H1 (cell line): ENCODE measurements around the gene GFAP. TPM values are rescaled to one million over a fixed set of nuclear protein-coding genes. Genes with fewer than 3 reads are reported as not detected.

ENCODE experiments used
- CTCF ChIA-PET: fragments of 300-600 bp; sonication (Branson Sonifier 250); formaldehyde crosslinking; loops from one replicate; lab custom pipeline; 2021; ENCODE audit not compliant: partially characterized antibody; lab: Charles Lee
- POLR2A ChIA-PET: fragments of 300-600 bp; sonication (Branson Sonifier 250); formaldehyde crosslinking; loops from one replicate; lab custom pipeline; 2021; ENCODE audit warnings: inconsistent platforms; ENCODE audit not compliant: partially characterized antibody; lab: Charles Lee
- DNase-seq, 2 experiments: peaks; one replicate each; pipeline versions ENCODE4 v3.0.0 to v3.0.0-alpha.2; 2010 to 2022; ENCODE audit warnings: low spot score in 2 of 2, low read depth in 1 of 2, mixed read lengths in 1 of 2
- FAIRE-seq: peaks from 2 replicates; lab custom pipeline; 2011; peaks lifted over from hg19 to GRCh38; lab: Jason Lieb, UNC
- H2AFZ ChIP-seq: 2 replicates; pipeline ENCODE4 v1.8.1; 2012; ENCODE audit warnings: low read length, inconsistent platforms
- H2AK5ac ChIP-seq: 2 replicates; pipeline ENCODE4 v1.6.1; 2013; ENCODE audit warnings: low read depth, low read length
- H2BK120ac ChIP-seq: replicated peaks from 2 replicates; pipeline ENCODE3; 2013; ENCODE audit warnings: low read depth, low read length, inconsistent platforms
- H2BK12ac ChIP-seq: 2 replicates; pipeline ENCODE4 v1.6.1; 2013; ENCODE audit warnings: low read depth, low read length
- H2BK15ac ChIP-seq: 2 replicates; pipeline ENCODE4 v1.6.1; 2013; ENCODE audit warnings: low read length
- H2BK20ac ChIP-seq: 2 replicates; pipeline ENCODE4 v1.6.1; 2013; ENCODE audit warnings: low read length
- H2BK5ac ChIP-seq: 2 replicates; pipeline ENCODE4 v1.6.1; 2013; ENCODE audit warnings: low read depth, low read length
- H3K14ac ChIP-seq: 2 replicates; pipeline ENCODE4 v1.6.1; 2013; ENCODE audit warnings: inconsistent platforms; ENCODE audit not compliant: insufficient read length
- H3K18ac ChIP-seq: 2 replicates; pipeline ENCODE4 v1.6.1; 2013; ENCODE audit warnings: low read length; ENCODE audit errors: extremely low read depth
- H3K23ac ChIP-seq: 2 replicates; pipeline ENCODE4 v1.6.1; 2013; ENCODE audit warnings: inconsistent platforms; ENCODE audit not compliant: insufficient read length
- H3K23me2 ChIP-seq: 2 replicates; pipeline ENCODE4 v1.6.1; 2013; ENCODE audit warnings: low read depth, low read length
- H3K27ac ChIP-seq: 2 replicates; pipeline ENCODE4 v1.6.1; 2011; ENCODE audit warnings: low read depth, low read length, inconsistent platforms
- H3K27me3 ChIP-seq, 4 experiments: replicated peaks in 1 of 4; 1 replicate in 1 of 4; 2 replicates in 3 of 4; pipeline versions ENCODE4 v1.6.1 to v1.8.1; 2011 to 2013; ENCODE audit warnings: low read length in 3 of 4, mild to moderate bottlenecking in 3 of 4, inconsistent platforms in 2 of 4, mixed read lengths in 2 of 4, moderate library complexity in 1 of 4; ENCODE audit not compliant: control insufficient read depth in 3 of 4, insufficient read depth in 3 of 4; ENCODE audit errors: extremely low read depth in 1 of 4
- H3K36me3 ChIP-seq, 4 experiments: 2 replicates each; pipeline versions ENCODE4 v1.6.1 to v1.8.1; 2011 to 2013; ENCODE audit warnings: mild to moderate bottlenecking in 4 of 4, low read length in 3 of 4, moderate library complexity in 2 of 4, control low read depth in 1 of 4, inconsistent platforms in 1 of 4; ENCODE audit not compliant: insufficient read depth in 4 of 4, control insufficient read depth in 2 of 4
- H3K4ac ChIP-seq: replicated peaks from 2 replicates; pipeline ENCODE3; 2013; ENCODE audit warnings: low read length, low read depth, mixed read lengths, inconsistent platforms; ENCODE audit not compliant: insufficient read length
- H3K4me1 ChIP-seq, 4 experiments: replicated peaks in 1 of 4; 1 replicate in 1 of 4; 2 replicates in 3 of 4; pipeline versions ENCODE4 v1.6.1 to v1.8.1; 2011 to 2013; ENCODE audit warnings: low read length in 3 of 4, inconsistent platforms in 2 of 4, mixed read lengths in 1 of 4; ENCODE audit not compliant: insufficient read depth in 4 of 4, control insufficient read depth in 3 of 4
- H3K4me2 ChIP-seq, 2 experiments: 2 replicates each; pipeline versions ENCODE4 v1.6.1 to v1.8.1; 2011 to 2013; ENCODE audit warnings: low read depth in 2 of 2, low read length in 2 of 2, control low read depth in 1 of 2, inconsistent platforms in 1 of 2, mild to moderate bottlenecking in 1 of 2; ENCODE audit not compliant: insufficient read depth in 1 of 2
- H3K4me3 ChIP-seq, 4 experiments: fragments of 200-600, 300-600 bp in 1 of 4; sonication (generic), shearing (Covaris generic), sonication (Bioruptor Twin) in 1 of 4; 2 replicates each; pipeline versions ENCODE4 v1.5.1 to v1.8.1; 2011 to 2016; ENCODE audit warnings: low read length in 4 of 4, low read depth in 3 of 4, control low read depth in 2 of 4, inconsistent platforms in 2 of 4, mild to moderate bottlenecking in 2 of 4, mixed read lengths in 1 of 4, moderate library complexity in 1 of 4; ENCODE audit not compliant: insufficient read depth in 2 of 4; ENCODE audit errors: extremely low read depth in 1 of 4
- H3K56ac ChIP-seq: replicated peaks from 2 replicates; pipeline ENCODE3; 2013; ENCODE audit warnings: low read depth, mild to moderate bottlenecking, mixed read lengths, low read length, inconsistent platforms; ENCODE audit not compliant: insufficient read length
- H3K79me1 ChIP-seq: 2 replicates; pipeline ENCODE4 v1.6.1; 2013; ENCODE audit warnings: low read depth, low read length, control low read depth
- H3K79me2 ChIP-seq, 2 experiments: 2 replicates each; pipeline versions ENCODE4 v1.6.1 to v1.8.1; 2012 to 2013; ENCODE audit warnings: low read length in 2 of 2, mild to moderate bottlenecking in 2 of 2, inconsistent platforms in 1 of 2; ENCODE audit not compliant: insufficient read depth in 2 of 2, control insufficient read depth in 1 of 2
- H3K9ac ChIP-seq, 4 experiments: replicated peaks in 1 of 4; 1 replicate in 1 of 4; 2 replicates in 3 of 4; pipeline versions ENCODE4 v1.6.1 to v1.8.1; 2011 to 2013; ENCODE audit warnings: low read depth in 3 of 4, low read length in 3 of 4, control low read depth in 2 of 4, mild to moderate bottlenecking in 2 of 4, moderate library complexity in 2 of 4, inconsistent platforms in 1 of 4; ENCODE audit errors: extremely low read depth in 1 of 4
- H3K9me3 ChIP-seq, 2 experiments: 2 replicates each; pipeline versions ENCODE4 v1.6.1 to v1.8.1; 2012 to 2013; ENCODE audit warnings: mild to moderate bottlenecking in 2 of 2, moderate library complexity in 2 of 2, control low read depth in 1 of 2, inconsistent platforms in 1 of 2, low read depth in 1 of 2, low read length in 1 of 2, mixed read lengths in 1 of 2; ENCODE audit not compliant: insufficient read depth in 2 of 2
- H4K20me1 ChIP-seq, 2 experiments: replicated peaks in 1 of 2; 2 replicates each; pipeline versions ENCODE3 to v1.8.1; 2011 to 2013; ENCODE audit warnings: inconsistent platforms in 2 of 2, low read length in 2 of 2, mild to moderate bottlenecking in 1 of 2; ENCODE audit not compliant: insufficient read depth in 2 of 2, control insufficient read depth in 1 of 2
- H4K5ac ChIP-seq: 2 replicates; pipeline ENCODE4 v1.6.1; 2013; ENCODE audit warnings: low read length, low read depth, mixed read lengths, inconsistent platforms; ENCODE audit not compliant: insufficient read length
- H4K8ac ChIP-seq: 2 replicates; pipeline ENCODE4 v1.8.0; 2013; ENCODE audit warnings: mild to moderate bottlenecking, moderate library complexity, low read length, inconsistent platforms; ENCODE audit not compliant: insufficient read depth; ENCODE audit errors: extremely low read depth
- H4K91ac ChIP-seq: replicated peaks from 2 replicates; pipeline ENCODE3; 2013; ENCODE audit warnings: low read length, mixed read lengths, inconsistent platforms; ENCODE audit not compliant: insufficient read length
- CTCF ChIP-seq, 3 experiments: IDR thresholded peaks; 1 replicate in 2 of 3; 2 replicates in 1 of 3; pipeline versions ENCODE4 v1.5.1 to v1.6.1; 2011; ENCODE audit warnings: low read length in 3 of 3, mild to moderate bottlenecking in 3 of 3, inconsistent platforms in 2 of 3, low read depth in 1 of 3, moderate library complexity in 1 of 3; ENCODE audit not compliant: insufficient read depth in 1 of 3; ENCODE audit errors: control extremely low read depth in 1 of 3
- KDM5A ChIP-seq: fragments of 200-600 bp; IDR thresholded peaks from 2 replicates; pipeline ENCODE4 v1.7.1; 2012; ENCODE audit warnings: mild to moderate bottlenecking, low read length, inconsistent platforms, mixed read lengths
- SIN3A ChIP-seq, 2 experiments: IDR thresholded peaks in 1 of 2; conservative IDR thresholded peaks in 1 of 2; 2 replicates each; pipeline ENCODE4 v1.6.1; 2011 to 2012; ENCODE audit warnings: low read length in 2 of 2, improper control_type of control experiment in 1 of 2, low read depth in 1 of 2, mild to moderate bottlenecking in 1 of 2
- WGBS, 2 experiments: shearing (Covaris generic) in 1 of 2; methylation state at CpG; one replicate each; pipeline versions ENCODE4 v1.1.6 to v1.1.7; 2013 to 2015; ENCODE audit warnings: low lambda C conversion rate in 2 of 2, mixed read lengths in 2 of 2, inconsistent platforms in 1 of 2, low coverage in 1 of 2, missing lambda C conversion rate in 1 of 2; ENCODE audit not compliant: insufficient replicate concordance in 2 of 2, insufficient coverage in 1 of 2, insufficient read length in 1 of 2; ENCODE audit errors: extremely low coverage in 1 of 2, missing lambda C conversion rate in 1 of 2; 5-methylcytosine and 5-hydroxymethylcytosine counted together
- polyA plus RNA-seq, 7 experiments: library from polyadenylated mRNA; depleted of rRNA in 3 of 7; stranded (reverse) in 5 of 7; unstranded in 2 of 7; fragments of >200 nt in 5 of 7; fragments of 200-250 nt in 2 of 7; gene quantifications; 1 replicate in 5 of 7; 2 replicates in 1 of 7; 4 replicates in 1 of 7; pipeline versions ENCODE4 v1.2.1 to v1.2.3, GENCODE V29; 2011 to 2013; ENCODE audit warnings: missing spikeins in 2 of 7, mixed read lengths in 2 of 7
- total RNA-seq: library from RNA; stranded (reverse); fragmentation: NEBNext Ultra II Directional; extraction: Animal tissue kit (Norgen Biotek cat#: 25700); gene quantifications from 2 replicates; pipeline ENCODE4 v1.2.1, GENCODE V29; 2021

The GFAP gene
- total and polyA plus RNA-seq, 2 of the 8 experiments (the other 6 are each of a cell fraction or from before 2014, with no cell fraction given), result 1.3 to 1.5 TPM

- Histone ChIP-seq H2BK12ac (no peak overlapping the region), H3K79me1 (no peaks in the 10 kb centered on the region), H2AFZ (no peak overlapping the region), H4K8ac (peak overlapping the region; percentile 6; the same call in 1 of the 2 replicates), H3K4ac (no peak overlapping the region), H3K4me3 (no peak overlapping the region), H2BK20ac (no peak overlapping the region), H4K5ac (no peak overlapping the region), H3K36me3 (no peaks in the 10 kb centered on the region), H3K14ac (no peak overlapping the region), H3K4me1 (peaks cover 6 to 15% (median 10%) of the 10 kb centered on the region in 4 experiments), H2BK15ac (no peak overlapping the region), H3K27ac (no peak overlapping the region), H3K56ac (no peak overlapping the region), H2AK5ac (no peak overlapping the region), H3K9me3 (no peaks in the 10 kb centered on the region), H4K91ac (no peak overlapping the region), H3K18ac (no peak overlapping the region), H2BK120ac (no peak overlapping the region), H2BK5ac (no peak overlapping the region), H3K27me3 (peaks cover 0 to 15% (median 10%) of the 10 kb centered on the region in 4 experiments; a peak in 6 of 7 replicates), H3K4me2 (no peak overlapping the region), H3K9ac (no peak overlapping the region), H3K23ac (no peak overlapping the region), H3K23me2 (no peaks in the 10 kb centered on the region; the same call in 1 of the 2 replicates), H3K79me2 (no peaks in the 10 kb centered on the region), H4K20me1 (no peaks in the 10 kb centered on the region)
- FAIRE-seq, result no peak
- no peak for DNase-seq
- 86% methylated on average over 10 of the region's 10 CpGs; no CpG with 5 or more reads in 1 of the 2 experiments for WGBS, 2 experiments
- TF ChIP-seq CTCF (IDR thresholded peaks at IDR 0.05; ENCODE audit: control extremely low read depth in 1 of 3, insufficient read depth in 1 of 3, low read depth in 1 of 3, low read length in 3 of 3) (peak in 1 of 3 experiments; percentile 11; a peak in 1 of 4 replicates), SIN3A (conservative IDR thresholded peaks at IDR 0.05 in 1 of 2, IDR thresholded peaks at IDR 0.05 in 1 of 2; ENCODE audit: low read depth in 1 of 2, low read length in 2 of 2) (no peak), KDM5A (no peak)
- ChIA-PET CTCF (interaction anchor here (1.0 to 13.0 kb wide), 6 partner anchors 19 to 105 kb away, joined by 3 to 243 read pairs (median 4); no protein-coding TSS in a partner anchor), POLR2A (interaction anchor here (1.6 to 1.7 kb wide), 3 partner anchors 14 to 232 kb away, joined by 4 to 8 read pairs (median 4); partner anchors contain the start of genes EFTUD2 and HEXIM1)
Observed at GRCh38 chr17:44916781-44917241, 1.5 kb upstream of the GFAP start.
